GM23248 (cell line): ENCODE data around the gene RAD51B.

Experiments used
- EZH2 ChIP-seq: fragments of 200-600 bp; sonication (generic); IDR thresholded peaks from 2 replicates; pipeline ENCODE4 v1.6.1; 2018; ENCODE audit warnings: antibody characterized with exemption, mild to moderate bottlenecking; ENCODE audit not compliant: insufficient read depth, poor library complexity, severe bottlenecking
- EZH2phosphoT487 ChIP-seq: fragments of 200-600 bp; sonication (generic); IDR thresholded peaks from 2 replicates; pipeline ENCODE4 v1.6.1; 2018; ENCODE audit warnings: antibody characterized with exemption, moderate library complexity, mild to moderate bottlenecking, low read depth; ENCODE audit not compliant: insufficient read depth

- TF ChIP-seq EZH2 (no peak), EZH2phosphoT487 (no peak)
Measured at GRCh38 chr14:68394118-68394763, 574.7 kb downstream of the RAD51B start.
